ENCODE data around the gene ANO7. TPM values are rescaled to one million over a fixed set of nuclear protein-coding genes. Genes with fewer than 3 reads are reported as not detected.

ANO7 gene
- total RNA-seq, 2 experiments from 2014 or later: 0.14 to 0.25 TPM

DNA sequence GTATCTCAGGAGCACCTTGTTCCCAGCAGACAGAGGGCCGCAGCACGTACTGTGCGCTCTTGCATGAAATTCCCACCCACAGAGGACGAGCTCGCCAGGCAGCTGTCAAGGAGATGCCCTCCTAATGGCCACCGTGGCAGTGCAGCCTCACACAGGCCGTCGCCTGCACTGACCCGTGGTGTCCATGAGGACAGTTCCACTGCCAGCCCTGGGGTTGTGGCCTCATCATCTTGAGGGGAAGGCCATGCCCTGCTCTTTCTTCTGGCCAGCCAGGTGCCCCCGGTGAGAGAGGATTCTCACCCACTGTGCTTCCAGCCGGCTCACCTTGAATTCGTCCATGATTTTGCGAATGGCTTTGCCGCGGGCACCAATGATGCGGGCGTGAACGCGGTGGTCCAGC lies 42.0 kb downstream of the ANO7 start:
- Histone ChIP-seq H3K4me3 (ENCODE audit: low read length) (no peak overlapping the region), H3K27me3 (ENCODE audit: control insufficient read depth in 1 of 2, insufficient read depth in 2 of 2, low read length in 2 of 2) (no peaks in the 10 kb centered on the region), H3K9me3 (ENCODE audit: control insufficient read depth in 1 of 2, insufficient read depth in 1 of 2, low read length in 2 of 2) (peaks cover 0 to 4% of the 10 kb centered on the region in 2 experiments), H3K4me1 (ENCODE audit: insufficient read depth, low read length) (no peaks in the 10 kb centered on the region), H3K36me3 (ENCODE audit: insufficient read depth, low read length) (peaks cover 75% of the 10 kb centered on the region), H3K27ac (ENCODE audit: low read depth in 1 of 2, low read length in 2 of 2) (no peak overlapping the region)
- Mint-ChIP-seq H3K36me3 (ENCODE audit: low read depth) (peaks cover 76% of the 10 kb centered on the region), H3K27me3 (no peaks in the 10 kb centered on the region), H3K4me1 (ENCODE audit: low read depth) (no peaks in the 10 kb centered on the region), H3K9me3 (no peaks in the 10 kb centered on the region), H3K27ac (no peak overlapping the region), H3K4me3 (no peak overlapping the region)
- DNase-seq (no peak), ATAC-seq (ENCODE audit: poor library complexity) (no peak)
- intact Hi-C loops (cut with DNase I, micrococcal nuclease): no loop called here
- TF ChIP-seq CTCF (IDR thresholded peaks at IDR 0.05): no peak
- ChIA-PET CTCF (no interaction called here), POLR2A (no interaction called here)

DNA sequence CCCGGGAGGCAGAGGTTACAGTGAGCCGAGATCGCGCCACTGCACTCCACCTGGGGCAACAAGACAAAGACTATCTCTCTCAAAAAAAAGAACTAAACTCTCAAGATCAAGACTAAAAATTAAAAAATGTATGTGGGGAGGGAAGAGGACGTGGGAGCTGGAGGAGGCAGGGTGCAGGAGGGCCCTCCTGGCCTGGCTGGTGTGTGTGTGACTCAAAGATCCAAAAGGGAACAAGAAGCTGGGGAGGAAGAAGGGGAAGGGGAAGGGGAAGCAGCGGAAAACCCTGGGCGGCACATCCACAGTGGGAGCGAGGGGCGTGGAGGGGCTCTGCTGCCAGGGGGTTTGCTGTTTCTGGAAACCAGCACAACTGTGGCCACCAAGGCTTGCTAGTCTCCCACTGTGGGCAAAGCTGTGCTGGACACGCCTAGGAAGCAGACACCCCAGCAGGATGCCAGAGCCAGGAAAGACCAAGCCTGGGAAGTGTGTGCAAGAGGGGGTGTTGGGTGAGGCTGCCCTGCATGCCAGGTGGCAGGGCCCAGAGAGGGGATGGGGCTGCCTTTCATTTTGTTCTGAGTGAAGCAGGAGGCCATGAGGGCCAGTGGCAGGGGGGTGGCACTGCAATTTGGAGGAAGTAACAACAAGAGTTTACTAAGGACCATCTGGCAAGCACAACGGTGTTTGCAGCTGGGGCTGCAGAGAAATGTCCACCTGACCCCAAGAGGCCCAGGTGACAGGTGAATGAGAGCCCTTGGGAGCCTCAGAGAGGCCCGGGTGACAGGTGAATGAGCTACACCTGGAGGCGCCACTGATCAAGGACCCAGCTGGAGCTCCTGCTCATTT lies 44.5 kb downstream of the ANO7 start:
- Mint-ChIP-seq H3K27me3 (no peaks in the 10 kb centered on the region), H3K27ac (no peak overlapping the region), H3K9me3 (no peaks in the 10 kb centered on the region), H3K36me3 (ENCODE audit: low read depth) (peaks cover 92% of the 10 kb centered on the region), H3K4me3 (no peak overlapping the region), H3K4me1 (ENCODE audit: low read depth) (no peaks in the 10 kb centered on the region)
- Histone ChIP-seq H3K27me3 (ENCODE audit: control insufficient read depth in 1 of 2, insufficient read depth in 2 of 2, low read length in 2 of 2) (no peaks in the 10 kb centered on the region), H3K27ac (ENCODE audit: low read depth in 1 of 2, low read length in 2 of 2) (no peak overlapping the region), H3K9me3 (ENCODE audit: control insufficient read depth in 1 of 2, insufficient read depth in 1 of 2, low read length in 2 of 2) (peaks cover 0 to 4% of the 10 kb centered on the region in 2 experiments), H3K4me1 (ENCODE audit: insufficient read depth, low read length) (no peaks in the 10 kb centered on the region), H3K4me3 (ENCODE audit: low read length) (no peak overlapping the region), H3K36me3 (ENCODE audit: insufficient read depth, low read length) (peaks cover 93% of the 10 kb centered on the region)
- intact Hi-C loops (cut with DNase I, micrococcal nuclease): no loop called here
- ATAC-seq (ENCODE audit: poor library complexity) (no peak), DNase-seq (no peak)
- TF ChIP-seq CTCF (IDR thresholded peaks at IDR 0.05): no peak
- CTCF ChIA-PET: no interaction called here
- POLR2A ChIA-PET: no interaction called here

GRCh38 chr2:241234066-241234790 lies 45.8 kb downstream of the ANO7 start:
- no peaks in the 10 kb centered on the region for H3K4me1 Mint-ChIP-seq (ENCODE audit: low read depth)
- H3K27ac ChIP-seq (ENCODE audit: low read depth in 1 of 2, low read length in 2 of 2): no peak overlapping the region
- H3K27ac Mint-ChIP-seq: no peak overlapping the region

More at GRCh38 chr2:241234066-241234790, 45.8 kb downstream of the ANO7 start:
- Histone ChIP-seq H3K9me3 (ENCODE audit: control insufficient read depth in 1 of 2, insufficient read depth in 1 of 2, low read length in 2 of 2) (peaks cover 0 to 3% of the 10 kb centered on the region in 2 experiments), H3K4me3 (ENCODE audit: low read length) (no peak overlapping the region), H3K36me3 (ENCODE audit: insufficient read depth, low read length) (peaks cover 94% of the 10 kb centered on the region), H3K4me1 (ENCODE audit: insufficient read depth, low read length) (no peaks in the 10 kb centered on the region), H3K27me3 (ENCODE audit: control insufficient read depth in 1 of 2, insufficient read depth in 2 of 2, low read length in 2 of 2) (no peaks in the 10 kb centered on the region)
- DNase-seq: no peak
- H3K27me3 Mint-ChIP-seq: no peaks in the 10 kb centered on the region
- ChIA-PET POLR2A (no interaction called here), CTCF (no interaction called here)
- no peaks in the 10 kb centered on the region for H3K9me3 Mint-ChIP-seq
- no peak overlapping the region for H3K4me3 Mint-ChIP-seq
- no peak for TF ChIP-seq CTCF (IDR thresholded peaks at IDR 0.05)
- peaks cover 95% of the 10 kb centered on the region for H3K36me3 Mint-ChIP-seq (ENCODE audit: low read depth)
- intact Hi-C loops (cut with DNase I, micrococcal nuclease): no loop called here
- no peak for ATAC-seq (ENCODE audit: poor library complexity)

Data from CD4-positive, alpha-beta T cell (primary cell).